Keratinocyte (primary cell): Measurements from ENCODE around the gene CMSS1.

Experiments
- CTCF ChIP-seq, 3 experiments: IDR thresholded peaks in 1 of 3; conservative IDR thresholded peaks in 1 of 3; optimal IDR thresholded peaks in 1 of 3; 2 replicates in 2 of 3; 3 replicates in 1 of 3; pipeline versions ENCODE3 to v1.5.1; 2011; ENCODE audit warnings: low read length in 3 of 3, mild to moderate bottlenecking in 3 of 3, moderate library complexity in 2 of 3, control low read depth in 1 of 3, inconsistent platforms in 1 of 3; ENCODE audit not compliant: insufficient read depth in 2 of 3; ENCODE audit errors: extremely low read depth in 1 of 3
- EZH2 ChIP-seq: IDR thresholded peaks from one replicate; pipeline ENCODE4 v1.6.1; 2012; ENCODE audit warnings: inconsistent platforms, mild to moderate bottlenecking, low read length, moderate library complexity

GRCh38 chr3:100062665-100063064 is 245.0 kb downstream of the CMSS1 start:
- TF ChIP-seq EZH2, result no peak
- TF ChIP-seq CTCF (optimal IDR thresholded peaks at IDR 0.05 in 1 of 3, IDR thresholded peaks at IDR 0.05 in 1 of 3, conservative IDR thresholded peaks at IDR 0.05 in 1 of 3; ENCODE audit: extremely low read depth in 1 of 3, insufficient read depth in 2 of 3, low read length in 3 of 3), result no peak
